C4-2B (cell line): Measurements from ENCODE around the gene PVALEF.

Source experiments
- ZFX ChIP-seq: fragments of 450-650 bp; IDR thresholded peaks from 2 replicates; pipeline ENCODE4 v1.6.1; 2017
- TF ChIP-seq, protein P1 (sequence below): fragments of 450-650 bp; conservative IDR thresholded peaks from 2 replicates; pipeline ENCODE4 v1.5.1; 2017; ENCODE audit warnings: mild to moderate bottlenecking

DNA sequence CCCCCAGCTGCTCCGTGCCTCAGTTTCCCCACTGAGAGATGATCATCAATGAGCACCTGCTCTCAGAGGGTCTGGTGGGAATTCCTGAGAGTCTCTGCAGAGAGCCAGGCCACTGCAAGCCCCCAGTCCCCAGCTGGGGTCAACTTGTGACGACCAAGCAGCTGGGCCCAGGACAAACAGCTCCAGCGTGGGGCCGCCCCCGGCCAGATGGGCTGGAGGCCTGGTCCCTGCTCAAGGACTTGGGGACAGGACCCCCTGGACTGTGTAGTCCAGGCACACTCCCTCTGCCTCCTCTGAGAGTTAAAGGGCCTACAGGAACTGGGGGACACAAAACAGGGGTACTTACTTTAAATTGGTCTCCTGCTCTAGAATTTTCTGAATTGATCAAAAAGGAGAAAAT, 17.3 kb downstream of the PVALEF start:
- TF ChIP-seq, protein P1, sequence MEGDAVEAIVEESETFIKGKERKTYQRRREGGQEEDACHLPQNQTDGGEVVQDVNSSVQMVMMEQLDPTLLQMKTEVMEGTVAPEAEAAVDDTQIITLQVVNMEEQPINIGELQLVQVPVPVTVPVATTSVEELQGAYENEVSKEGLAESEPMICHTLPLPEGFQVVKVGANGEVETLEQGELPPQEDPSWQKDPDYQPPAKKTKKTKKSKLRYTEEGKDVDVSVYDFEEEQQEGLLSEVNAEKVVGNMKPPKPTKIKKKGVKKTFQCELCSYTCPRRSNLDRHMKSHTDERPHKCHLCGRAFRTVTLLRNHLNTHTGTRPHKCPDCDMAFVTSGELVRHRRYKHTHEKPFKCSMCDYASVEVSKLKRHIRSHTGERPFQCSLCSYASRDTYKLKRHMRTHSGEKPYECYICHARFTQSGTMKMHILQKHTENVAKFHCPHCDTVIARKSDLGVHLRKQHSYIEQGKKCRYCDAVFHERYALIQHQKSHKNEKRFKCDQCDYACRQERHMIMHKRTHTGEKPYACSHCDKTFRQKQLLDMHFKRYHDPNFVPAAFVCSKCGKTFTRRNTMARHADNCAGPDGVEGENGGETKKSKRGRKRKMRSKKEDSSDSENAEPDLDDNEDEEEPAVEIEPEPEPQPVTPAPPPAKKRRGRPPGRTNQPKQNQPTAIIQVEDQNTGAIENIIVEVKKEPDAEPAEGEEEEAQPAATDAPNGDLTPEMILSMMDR = no peak
- no peak for TF ChIP-seq ZFX
